GM19238 (cell line): ENCODE measurements around the gene ARSG.

Source experiments
- DNase-seq: peaks from one replicate; pipeline ENCODE4 v3.0.0; 2011; ENCODE audit warnings: low spot score; ENCODE audit not compliant: insufficient read length

Gene ARSG

DNA sequence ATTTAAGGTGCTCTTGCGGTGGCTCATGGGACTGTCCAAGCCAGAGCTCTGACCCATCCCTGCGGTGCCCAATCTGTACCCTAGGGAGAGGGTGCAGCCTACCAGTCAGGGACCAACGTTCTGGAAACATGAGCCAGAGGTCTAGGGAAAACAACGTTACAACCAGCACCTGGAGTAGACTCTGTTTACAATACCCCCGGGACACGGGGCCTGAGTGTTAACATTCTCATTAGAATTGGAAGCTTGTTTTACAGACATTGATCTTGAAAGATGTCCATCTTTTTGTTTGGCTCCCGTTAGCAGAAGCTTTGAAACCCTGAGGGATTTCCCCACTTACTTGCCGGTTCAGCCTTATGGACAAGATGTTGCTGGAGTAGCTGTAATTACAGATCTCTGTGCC, 159.1 kb downstream of the ARSG start:
- DNase-seq: no peak

DNA sequence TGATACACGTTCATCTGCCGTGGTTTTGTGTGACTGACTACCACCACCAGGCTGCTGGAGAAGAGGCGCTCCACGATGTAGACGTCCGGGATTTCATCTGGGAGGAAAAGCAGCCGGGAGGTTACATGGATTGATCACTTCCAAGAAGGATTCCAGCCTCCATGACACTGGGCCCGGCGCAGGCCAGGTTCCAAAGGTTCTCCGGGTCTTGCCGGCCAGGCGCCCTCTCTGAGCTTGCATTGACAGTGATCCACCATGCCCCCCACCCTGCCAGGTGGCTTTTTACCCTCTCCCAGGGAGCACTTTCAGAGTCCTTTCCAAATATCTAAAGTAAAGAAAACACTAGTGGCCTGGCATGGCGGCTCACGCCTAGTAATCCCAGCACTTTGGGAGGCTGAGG, 159.5 kb downstream of the ARSG start:
- DNase-seq: no peak

DNA sequence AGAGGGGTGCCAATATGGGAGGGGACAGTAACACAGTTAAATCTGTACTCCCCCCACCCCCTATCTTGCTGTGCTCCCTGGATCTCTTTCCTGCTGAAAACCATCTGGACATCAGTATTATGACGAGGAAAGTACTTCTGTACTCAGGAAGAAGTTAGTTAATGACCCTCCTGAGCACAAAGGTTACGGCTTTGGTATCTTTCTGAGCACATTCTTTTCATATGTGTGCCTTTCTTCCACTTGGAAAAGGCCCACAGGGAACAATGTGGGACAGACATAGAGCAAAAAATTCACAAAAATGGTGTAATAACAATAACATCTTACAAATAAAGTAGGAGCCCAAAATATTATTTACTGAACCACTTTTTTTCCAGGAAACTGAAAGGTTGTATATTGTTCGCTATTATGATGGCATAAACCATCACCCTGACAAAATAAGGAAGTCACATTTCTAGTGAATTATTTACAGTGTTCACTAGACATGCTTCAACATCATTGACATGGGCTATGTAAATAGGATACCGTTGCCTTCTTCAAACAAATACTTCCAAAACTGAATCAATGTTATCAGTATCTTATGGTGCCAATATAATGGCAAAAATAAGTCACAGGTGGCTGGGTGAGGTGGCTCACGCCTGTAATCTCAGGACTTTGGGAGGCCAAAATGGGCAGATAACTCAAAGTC, 160.5 kb downstream of the ARSG start:
- no peak for DNase-seq

DNA sequence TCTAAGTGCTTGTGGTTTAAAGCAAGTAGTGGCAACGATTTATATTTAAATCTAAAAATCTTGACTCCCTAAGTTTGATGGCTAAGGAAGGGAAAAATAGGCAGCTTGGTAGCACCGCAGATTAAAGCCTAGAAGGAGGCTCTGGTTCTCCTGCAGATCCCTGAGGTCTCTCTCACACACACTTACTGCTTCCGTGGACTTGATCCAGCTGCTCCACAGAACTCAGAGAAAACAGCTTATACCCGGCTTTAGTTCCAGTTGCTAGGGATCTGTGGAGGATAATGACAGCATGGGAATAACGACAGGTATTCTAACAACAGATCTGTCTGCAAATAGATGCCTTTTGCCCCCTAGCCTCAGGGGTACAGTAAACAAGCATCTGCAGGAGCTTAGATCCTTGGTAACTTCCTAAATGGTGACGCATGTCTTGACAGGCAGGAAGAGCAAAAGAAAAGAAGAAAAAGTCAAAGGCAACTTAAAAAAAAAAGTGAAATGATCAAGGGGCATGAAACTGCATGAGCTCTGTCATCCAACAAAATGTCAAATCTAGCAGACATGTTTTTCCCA, 161.5 kb downstream of the ARSG start:
- DNase-seq: no peak

DNA sequence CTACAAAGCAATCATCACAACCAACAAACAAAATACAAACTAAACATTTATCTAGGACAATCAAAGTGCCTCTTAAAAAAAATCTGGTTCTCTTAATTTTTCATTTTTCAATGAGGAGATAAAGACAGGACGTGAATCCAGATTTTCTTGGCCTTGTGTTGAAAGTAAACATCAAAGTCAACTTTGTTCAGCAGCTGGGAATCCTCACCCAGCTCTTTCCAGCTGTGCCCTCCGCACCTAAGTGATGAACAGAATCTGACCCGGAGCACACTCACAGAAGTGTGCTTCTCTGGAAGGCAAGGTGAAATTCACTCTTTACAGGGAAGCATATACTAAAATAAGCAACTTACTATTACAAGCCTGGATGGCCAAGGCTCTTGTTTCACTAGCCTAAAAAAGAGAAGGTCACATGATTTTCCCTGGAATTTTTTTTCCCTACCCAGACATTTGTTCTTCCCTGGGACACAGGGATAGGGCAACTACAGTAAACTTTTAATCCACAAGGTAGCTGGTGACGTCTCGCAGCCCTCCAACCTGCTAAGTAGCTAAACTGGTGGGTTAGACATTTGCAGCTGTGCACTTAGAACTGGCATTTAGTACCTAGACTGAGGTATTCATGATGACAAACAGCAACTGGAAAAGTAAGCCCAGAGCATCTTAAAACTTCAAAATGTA, 162.8 kb downstream of the ARSG start:
- no peak for DNase-seq

DNA sequence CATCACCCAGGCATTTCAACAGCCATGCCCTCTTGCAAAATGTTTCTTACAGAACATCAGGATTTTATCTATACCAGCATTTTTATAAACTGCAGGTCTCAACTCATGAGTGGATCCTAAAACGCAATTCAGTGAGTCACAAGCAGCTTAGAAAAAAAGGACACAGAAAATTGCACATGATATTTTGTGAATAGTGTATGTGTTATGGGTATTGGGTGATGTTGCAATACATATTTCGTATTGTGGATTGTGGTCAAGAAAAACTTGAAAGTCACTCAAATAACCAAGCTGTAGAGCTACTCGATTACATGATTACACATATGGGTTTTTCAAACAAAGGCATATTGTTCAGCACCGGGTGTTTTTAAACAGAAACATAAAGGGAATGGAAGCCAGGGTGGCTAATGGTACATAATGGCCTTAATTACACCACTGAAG, 164.6 kb downstream of the ARSG start:
- DNase-seq: no peak

DNA sequence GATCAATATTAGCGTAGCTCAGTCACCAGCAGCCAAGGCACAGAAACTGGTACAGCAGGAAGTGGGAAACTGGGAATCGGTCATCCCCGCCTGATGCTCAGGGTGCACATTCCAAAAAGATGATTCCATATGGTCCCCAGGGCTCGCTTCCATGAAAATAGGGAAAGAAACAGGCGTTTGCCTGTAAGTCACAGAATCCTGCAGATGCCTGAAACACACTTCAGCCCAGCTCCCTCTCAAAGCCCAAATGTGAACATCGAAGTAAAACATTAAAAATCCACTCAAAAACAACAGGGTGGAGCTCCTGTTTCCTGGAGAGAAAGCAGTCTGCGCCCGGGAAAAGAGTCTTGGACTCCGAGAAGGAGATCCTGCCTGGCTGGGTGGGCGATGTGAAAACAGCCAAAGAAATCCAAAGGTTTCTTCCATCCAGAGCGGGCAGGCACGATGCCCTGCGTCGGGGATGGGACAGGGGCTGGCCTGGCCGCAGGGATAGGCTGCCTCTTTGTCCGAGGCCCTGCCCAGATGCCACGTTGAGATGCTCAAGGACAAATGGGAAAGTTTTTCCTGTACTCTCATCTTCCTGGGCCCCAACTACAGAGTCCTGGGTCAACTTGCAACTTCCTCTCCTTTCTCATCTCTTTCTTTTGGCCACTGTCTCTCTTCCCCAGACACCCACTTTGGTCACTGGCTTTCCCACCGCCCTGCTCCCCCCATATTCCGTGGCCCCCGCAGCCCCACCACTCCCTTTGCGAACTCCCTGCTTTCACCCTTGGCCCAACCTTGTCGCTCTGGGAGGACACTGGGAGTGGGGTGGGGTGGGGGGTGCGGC, 165.3 kb downstream of the ARSG start:
- no peak for DNase-seq

DNA sequence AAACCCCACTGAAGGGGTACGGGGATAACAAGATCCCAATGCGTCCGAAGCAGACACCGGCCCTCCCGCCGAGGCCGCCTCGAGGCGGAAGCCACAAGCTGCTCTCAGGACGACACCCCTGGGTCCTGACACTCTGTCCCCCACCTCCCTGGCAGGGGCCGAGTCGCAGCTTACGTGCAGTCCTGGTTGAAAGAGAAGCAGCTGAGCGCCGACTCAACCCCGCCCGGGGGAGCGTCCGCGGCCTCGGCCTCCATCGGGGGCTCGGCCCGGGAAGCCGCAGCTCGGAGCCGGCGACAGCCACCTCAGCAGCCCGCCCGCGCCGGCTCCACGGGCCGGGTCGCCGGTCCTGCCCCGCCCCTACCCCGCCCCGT, 165.9 kb downstream of the ARSG start, which contains the start of gene WIPI1:
WIPI1 (minus strand) TSS at position 329 of the 371 bp plus-strand sequence; CDS start at position 254, 75 bp downstream.
- peak; percentile 47 for DNase-seq

DNA sequence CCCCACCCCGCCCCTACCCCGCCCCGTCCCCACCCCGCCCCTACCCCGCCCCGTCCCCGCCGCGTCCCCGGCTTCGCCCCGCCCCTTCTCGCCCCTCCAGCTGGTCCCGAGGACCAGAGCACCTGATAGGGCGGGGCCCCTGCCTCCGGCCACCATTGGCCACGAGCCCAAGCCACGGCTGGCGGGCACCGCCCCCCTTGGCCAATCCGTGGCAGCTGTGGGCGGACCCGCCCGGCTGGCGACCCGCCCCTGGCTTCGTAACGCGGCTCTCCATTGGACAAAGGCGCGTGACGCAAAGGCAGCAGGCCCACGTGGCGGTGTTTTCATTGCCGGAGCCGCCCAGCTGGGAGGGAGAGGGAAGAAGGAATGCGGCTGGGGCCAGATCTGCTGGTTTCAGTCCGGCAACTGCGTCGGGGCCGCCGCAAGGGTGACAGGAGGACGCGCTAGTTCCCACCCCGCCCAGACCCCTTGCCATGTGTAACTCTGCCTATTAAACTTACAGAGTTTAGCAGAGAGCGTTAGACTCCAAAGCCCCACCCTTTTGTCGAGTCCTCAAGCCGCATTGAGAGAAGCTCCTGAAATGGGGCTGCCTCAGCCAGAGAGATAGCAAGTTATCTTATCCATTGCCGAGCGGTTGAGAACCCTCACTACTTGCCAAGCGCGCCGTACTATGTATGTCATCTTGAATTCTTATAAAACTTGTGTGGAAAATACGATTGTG, 166.4 kb downstream of the ARSG start:
- DNase-seq: peak; percentile 88

DNA sequence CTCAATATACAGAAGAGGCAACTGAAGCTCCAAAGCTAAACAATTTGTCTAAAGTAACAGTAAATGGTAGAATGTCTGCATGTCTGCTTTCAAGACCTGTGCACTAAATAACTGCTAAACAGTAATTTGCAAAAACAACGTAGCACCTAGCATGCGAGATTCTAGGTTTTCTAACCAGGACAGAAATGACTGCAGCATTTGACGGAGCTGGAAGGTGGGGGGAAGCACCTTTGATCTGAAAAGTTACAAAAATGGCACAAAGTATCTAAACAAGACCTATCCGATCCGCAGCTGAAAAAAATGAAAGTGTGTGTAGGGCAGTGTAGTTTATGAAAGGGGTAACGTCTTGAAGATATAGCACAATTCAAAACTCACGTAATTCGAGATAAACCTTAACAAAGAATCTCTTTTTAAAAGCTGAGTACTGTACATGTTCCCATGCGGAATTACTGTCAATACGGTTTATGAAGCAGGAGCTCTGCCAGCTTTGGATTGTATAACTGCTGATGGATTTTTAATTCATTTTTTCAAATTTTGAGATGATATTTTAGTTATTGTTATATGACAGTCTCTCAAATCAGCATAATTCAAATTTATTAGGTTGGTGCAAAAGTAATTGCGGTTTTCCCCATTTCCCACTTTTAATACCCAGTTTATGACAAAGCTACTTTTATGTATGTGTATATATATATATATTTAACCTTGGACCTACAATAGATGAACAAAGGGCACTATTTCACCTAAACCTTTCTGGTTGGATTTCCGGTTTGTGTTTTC, 167.2 kb downstream of the ARSG start:
- DNase-seq: no peak

DNA sequence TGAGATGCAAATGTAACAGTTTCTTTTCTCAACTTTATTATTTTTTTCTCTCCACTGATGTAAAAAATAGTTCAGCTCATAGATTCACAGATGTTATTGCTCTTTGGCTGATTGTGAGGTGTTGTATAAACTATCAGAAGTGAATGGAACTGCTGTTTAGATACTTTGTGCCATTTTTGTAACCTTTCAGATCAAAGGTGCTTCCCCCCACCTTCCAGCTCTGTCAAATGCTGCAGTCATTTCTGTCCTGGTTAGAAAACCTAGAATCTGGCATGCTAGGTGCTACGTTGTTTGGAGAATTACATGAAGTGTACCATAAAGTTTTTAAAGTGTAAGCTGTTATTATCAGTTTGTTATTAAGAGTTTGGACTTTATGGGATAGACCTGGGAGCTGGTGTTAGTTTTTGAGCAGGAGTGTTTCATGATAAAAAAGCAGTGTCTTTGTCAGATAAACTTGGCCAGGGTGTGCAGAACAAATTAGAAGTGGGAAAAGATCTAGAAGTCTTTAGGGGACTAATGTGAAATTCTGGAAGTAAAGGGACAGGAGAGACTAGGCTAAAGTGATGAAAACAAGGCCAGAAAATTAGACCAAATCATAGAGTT, 167.8 kb downstream of the ARSG start:
- no peak for DNase-seq

DNA sequence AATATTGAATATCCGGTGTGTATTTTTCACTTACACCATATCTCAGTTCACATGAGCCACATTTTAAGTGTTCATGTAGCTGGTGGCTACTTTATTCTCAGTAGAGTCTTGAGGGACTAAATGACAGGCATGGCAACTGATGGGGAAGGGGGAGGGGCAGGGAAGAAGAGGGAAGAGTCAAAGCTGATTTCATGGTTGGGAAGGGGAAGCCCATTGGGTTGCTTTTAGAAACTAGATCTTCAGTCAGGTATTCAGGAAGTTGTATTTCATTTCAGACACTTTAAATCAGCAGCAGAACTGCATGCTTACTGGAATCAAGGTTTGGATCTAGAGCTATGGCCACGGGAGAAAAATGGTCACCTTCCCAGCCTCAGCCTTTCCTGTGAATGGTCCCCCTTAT, 168.9 kb downstream of the ARSG start:
- no peak for DNase-seq

DNA sequence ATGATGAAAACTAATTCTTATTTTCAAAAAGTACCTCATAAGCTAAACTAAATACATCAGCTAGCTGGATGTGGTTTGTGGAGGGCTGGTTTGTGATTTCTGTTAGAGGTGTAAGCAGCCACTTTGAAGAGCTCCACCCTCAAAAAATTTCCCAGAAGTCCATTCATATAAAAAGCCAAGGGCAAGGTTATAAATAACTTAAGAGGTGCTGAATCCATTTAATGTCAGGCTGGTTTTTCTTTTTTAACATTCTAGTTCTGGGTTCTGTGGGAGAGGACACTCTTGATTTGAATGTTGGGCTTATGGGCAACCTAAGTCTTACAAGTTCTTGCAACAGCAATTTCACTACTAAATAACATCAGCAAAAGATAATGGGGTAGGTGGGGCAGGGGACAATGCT, 169.4 kb downstream of the ARSG start:
- DNase-seq: no peak

DNA sequence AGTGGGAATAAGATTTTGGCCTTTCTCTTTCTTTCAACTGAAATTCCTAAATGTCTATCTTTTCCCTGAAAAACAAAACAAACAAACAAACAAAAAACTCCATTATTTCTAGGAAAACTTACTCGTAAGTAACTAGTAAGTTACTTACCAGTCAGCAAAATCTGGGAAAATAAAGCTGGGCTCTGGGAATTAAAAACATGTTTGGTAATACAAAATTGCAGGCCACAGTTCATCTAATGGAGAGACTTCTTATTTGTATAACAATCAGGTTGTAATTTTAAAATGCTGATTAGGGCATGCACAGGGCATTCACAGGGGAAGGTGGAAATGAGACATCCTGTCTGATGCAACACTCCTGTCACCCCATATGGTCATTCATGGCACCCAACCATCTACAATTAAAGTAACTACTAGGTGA, 169.8 kb downstream of the ARSG start:
- no peak for DNase-seq

DNA sequence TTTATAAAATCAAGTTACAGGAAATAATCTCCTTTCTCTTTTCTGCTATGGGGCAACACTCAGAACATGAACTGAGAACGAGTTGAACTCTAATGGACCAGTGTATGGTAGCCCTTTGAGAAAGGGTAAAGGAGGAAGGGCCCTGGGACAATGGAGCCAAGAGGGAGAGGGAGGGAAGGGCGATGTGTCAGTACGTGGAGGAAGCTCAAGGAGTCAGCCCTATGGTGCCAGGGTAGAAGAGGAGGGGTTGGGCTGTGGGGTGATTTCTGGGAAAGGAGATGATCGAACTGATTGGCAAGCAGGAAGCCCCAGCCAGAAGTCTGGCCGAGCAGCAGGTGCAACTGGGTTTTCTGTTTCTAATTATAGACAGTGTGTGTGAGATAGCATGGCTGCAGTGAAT, 170.3 kb downstream of the ARSG start:
- DNase-seq: no peak

DNA sequence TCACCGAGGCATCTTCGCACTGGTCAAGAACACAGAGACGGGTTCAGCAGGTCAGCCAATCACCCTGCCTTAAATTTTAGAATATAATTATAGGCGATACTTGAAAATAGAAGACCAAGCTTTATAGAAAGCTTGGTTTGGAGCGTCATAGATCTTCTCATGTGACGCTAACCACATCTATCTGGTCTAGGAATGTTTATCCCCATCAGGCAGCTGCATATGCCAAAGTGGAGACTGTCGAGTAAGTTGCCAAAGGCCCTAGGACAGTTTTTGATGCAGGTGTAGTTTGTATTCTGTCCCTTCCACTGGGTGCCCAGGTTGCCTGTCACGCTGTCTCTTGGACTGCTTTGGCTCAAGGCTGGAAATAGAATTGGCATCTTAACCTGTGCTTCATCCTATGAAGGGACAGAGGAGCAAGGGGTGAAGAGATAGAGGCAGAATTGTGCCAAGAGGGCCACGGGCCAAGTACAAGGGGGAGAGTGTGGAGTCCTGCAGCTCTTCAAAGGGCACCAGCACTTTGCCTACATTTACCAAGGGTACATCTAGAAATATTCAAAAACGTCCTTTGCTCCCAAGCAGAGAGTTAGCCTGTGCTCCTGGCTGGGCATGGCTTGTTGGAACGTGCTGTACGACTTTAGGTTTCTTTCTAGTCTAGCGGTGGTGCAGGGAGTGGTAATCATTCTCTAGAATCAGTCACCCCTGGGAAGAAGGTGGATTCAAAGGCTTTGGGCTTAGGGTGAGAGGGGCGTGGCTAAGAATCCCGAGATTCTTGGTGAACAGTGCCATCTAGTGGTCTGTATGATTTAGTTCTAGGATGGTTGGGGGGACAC, 171.3 kb downstream of the ARSG start:
- peak; percentile 47 for DNase-seq

DNA sequence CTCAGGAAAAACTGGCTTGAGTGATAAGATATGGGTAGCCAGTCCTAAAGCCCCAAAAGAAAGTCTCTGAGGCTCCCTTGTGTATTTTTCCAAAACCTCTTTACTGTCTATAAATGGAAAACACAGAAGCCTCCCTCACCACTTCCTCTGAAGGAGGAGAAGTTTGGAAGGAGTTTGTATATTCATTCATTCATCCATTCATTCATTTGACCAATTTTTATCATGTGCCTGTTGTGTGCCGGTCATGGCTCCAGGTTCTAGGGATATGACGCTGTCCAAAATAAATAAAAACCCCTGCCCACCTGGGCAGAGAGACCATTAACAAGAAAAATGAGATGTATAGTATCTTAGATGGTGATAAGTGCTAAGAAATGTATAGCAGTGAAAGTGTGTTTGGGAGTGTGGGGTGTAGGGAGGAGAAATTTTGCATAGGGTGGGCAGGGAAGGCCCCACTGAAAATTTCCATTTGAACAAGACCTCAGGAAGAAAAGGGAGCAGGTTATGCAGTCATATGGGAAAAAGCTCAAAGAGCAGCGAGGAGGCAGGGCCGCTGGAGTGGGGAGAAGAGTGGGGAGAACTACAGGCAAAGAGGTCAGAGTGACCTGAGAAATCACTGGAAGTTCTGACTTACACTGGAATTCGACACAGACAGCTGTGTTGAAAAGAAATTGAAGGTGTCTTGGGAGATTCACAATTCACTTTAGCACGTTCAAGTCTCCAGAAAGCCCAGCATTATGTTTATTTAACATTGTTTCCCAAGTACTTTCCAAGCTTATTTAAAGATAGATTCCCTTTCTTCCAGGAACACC, 172.1 kb downstream of the ARSG start:
- DNase-seq: no peak

DNA sequence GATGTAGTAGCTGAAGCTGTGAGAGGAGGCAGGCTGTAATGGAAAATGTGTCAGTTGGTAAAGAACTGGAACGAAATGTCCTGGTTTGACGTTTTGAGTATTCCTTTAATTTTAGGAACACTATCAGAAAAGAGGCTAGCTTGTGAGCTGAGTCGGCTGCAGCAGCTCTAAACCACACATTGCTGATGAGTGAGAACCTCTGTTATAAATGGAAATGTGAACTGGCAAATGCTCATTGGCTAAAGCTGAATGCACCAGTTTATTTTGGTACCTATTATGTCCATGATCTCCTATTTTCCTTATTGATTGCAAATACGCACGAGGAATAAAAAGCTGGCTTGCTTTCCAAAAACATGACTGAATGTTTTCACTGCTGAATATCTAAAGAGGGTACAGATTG, 177.0 kb downstream of the ARSG start:
- no peak for DNase-seq
